Measurements from ENCODE around the gene ELAC2. TPM values are rescaled to one million over a fixed set of nuclear protein-coding genes. Genes with fewer than 3 reads are reported as not detected.
A peak's percentile ranks its signal among the peaks of the same experiment; 100 is the strongest.

Gene ELAC2, protein sequence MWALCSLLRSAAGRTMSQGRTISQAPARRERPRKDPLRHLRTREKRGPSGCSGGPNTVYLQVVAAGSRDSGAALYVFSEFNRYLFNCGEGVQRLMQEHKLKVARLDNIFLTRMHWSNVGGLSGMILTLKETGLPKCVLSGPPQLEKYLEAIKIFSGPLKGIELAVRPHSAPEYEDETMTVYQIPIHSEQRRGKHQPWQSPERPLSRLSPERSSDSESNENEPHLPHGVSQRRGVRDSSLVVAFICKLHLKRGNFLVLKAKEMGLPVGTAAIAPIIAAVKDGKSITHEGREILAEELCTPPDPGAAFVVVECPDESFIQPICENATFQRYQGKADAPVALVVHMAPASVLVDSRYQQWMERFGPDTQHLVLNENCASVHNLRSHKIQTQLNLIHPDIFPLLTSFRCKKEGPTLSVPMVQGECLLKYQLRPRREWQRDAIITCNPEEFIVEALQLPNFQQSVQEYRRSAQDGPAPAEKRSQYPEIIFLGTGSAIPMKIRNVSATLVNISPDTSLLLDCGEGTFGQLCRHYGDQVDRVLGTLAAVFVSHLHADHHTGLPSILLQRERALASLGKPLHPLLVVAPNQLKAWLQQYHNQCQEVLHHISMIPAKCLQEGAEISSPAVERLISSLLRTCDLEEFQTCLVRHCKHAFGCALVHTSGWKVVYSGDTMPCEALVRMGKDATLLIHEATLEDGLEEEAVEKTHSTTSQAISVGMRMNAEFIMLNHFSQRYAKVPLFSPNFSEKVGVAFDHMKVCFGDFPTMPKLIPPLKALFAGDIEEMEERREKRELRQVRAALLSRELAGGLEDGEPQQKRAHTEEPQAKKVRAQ
- polyA plus RNA-seq (78.7 to 108 TPM (median 93.4 TPM) in 3 replicates), polyA minus RNA-seq (177 to 245 TPM (median 221 TPM) in 3 replicates)
- 13.4 TPM for polyA plus RNA-seq (2011; ENCODE audit: low read depth)
- polyA plus RNA-seq (2011; cell fraction: cytosol; rRNA removed) = 68.4 and 71.6 TPM in 2 replicates
- 176 and 200 TPM in 2 replicates for polyA plus RNA-seq (2011; cell fraction: nucleus; rRNA removed)
- 44.0 and 73.1 TPM in 2 replicates for polyA plus RNA-seq (2012; ENCODE audit: low replicate concordance)
- 71.6 TPM for polyA minus RNA-seq (2011; cell fraction: cytosol; rRNA and poly(A)+ RNA removed)
- polyA minus RNA-seq (2011; cell fraction: nucleus; rRNA and poly(A)+ RNA removed) = 146 and 157 TPM in 2 replicates

GRCh38 chr17:13017655-13018459 is at the start of gene ELAC2:
ELAC2 (minus strand) TSS chr17:13018027; CDS start chr17:13017947, 80 bp downstream.
- H3K36me3 ChIP-seq (ENCODE audit: control insufficient read depth in 2 of 2, extremely low read depth in 1 of 2, insufficient read depth in 2 of 2, low read length in 2 of 2) = peaks cover 19 to 21% of the 10 kb centered on the region in 2 experiments
- H3K79me2 ChIP-seq (ENCODE audit: control insufficient read depth, insufficient read depth, low read length) = peaks cover 25% of the 10 kb centered on the region
- no peaks in the 10 kb centered on the region for H3K9me3 ChIP-seq (ENCODE audit: control insufficient read depth, low read depth, low read length)
- peak within 1 kb of the TSS; percentile 80 to 91 (median 90) for H3K4me3 ChIP-seq (ENCODE audit: control insufficient read depth in 2 of 3, extremely low read depth in 1 of 3, insufficient read depth in 2 of 3, low read depth in 1 of 3, low read length in 3 of 3)
- peak within 1 kb of the TSS; percentile 95 for H2AFZ ChIP-seq (ENCODE audit: control insufficient read depth, low read length)
- H3K9me1 ChIP-seq (ENCODE audit: control insufficient read depth, extremely low read depth, insufficient read depth, low read length) = no peaks in the 10 kb centered on the region
- no peaks in the 10 kb centered on the region for H4K20me1 ChIP-seq (ENCODE audit: control insufficient read depth, extremely low read depth, insufficient read depth, low read length)
- H3K9ac ChIP-seq (ENCODE audit: control insufficient read depth, extremely low read depth, insufficient read depth, low read length) = peak within 1 kb of the TSS; percentile 92
- DNase-seq (ENCODE audit: low read depth, low spot score) (peak; percentile 91), FAIRE-seq (peak; percentile 88)
- peak within 1 kb of the TSS; percentile 91 for H3K4me2 ChIP-seq (ENCODE audit: control insufficient read depth, extremely low read depth, insufficient read depth, low read depth, low read length)
- no peaks in the 10 kb centered on the region for H3K27me3 ChIP-seq (ENCODE audit: control insufficient read depth, extremely low read depth, insufficient read depth, low read length)
- peak within 1 kb of the TSS; percentile 83 for H3K27ac ChIP-seq (ENCODE audit: control insufficient read depth, insufficient read depth, low read length)
- dilution Hi-C loops (cut with MboI; ENCODE audit: extremely low pct_ligation_motif_present, low sequenced_read_pairs) = no loop called here
- TF ChIP-seq EZH2 (IDR thresholded peaks at IDR 0.05; ENCODE audit: low read length) = no peak
- peak in 2 of 3 experiments; percentile 13 to 14 for TF ChIP-seq CTCF (optimal IDR thresholded peaks at IDR 0.05 in 1 of 3, IDR thresholded peaks at IDR 0.05 in 1 of 3, conservative IDR thresholded peaks at IDR 0.05 in 1 of 3; ENCODE audit: extremely low read depth in 1 of 3, insufficient read depth in 2 of 3, low read length in 3 of 3)
- H3K4me1 ChIP-seq (ENCODE audit: control insufficient read depth, extremely low read depth, insufficient read depth, low read length) = peaks cover 6% of the 10 kb centered on the region

DNA sequence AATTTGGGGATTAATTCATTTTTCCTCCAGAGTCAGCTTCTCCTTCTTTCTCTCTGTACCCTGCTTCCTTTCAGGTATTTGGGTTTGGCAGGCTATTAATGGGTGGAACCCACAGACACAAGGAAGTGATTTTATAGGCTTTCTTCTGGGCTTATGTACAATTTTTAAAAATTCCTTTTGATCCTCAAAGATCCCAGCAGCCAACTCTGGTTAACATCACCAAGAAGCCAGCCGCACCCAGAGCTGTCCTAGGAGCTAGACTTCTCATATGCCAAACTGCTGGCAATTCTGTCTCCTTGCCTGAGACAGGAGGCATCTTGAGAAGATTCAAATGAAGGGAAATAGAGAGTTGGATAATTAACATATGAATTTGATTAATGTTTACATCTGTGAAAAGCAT is 47.2 kb upstream of the ELAC2 start:
- Histone ChIP-seq H3K4me2 (ENCODE audit: control insufficient read depth, extremely low read depth, insufficient read depth, low read depth, low read length) (no peak overlapping the region), H4K20me1 (ENCODE audit: control insufficient read depth, extremely low read depth, insufficient read depth, low read length) (no peaks in the 10 kb centered on the region), H3K9me3 (ENCODE audit: control insufficient read depth, low read depth, low read length) (no peaks in the 10 kb centered on the region), H3K9me1 (ENCODE audit: control insufficient read depth, extremely low read depth, insufficient read depth, low read length) (no peaks in the 10 kb centered on the region), H3K27me3 (ENCODE audit: control insufficient read depth, extremely low read depth, insufficient read depth, low read length) (no peaks in the 10 kb centered on the region), H3K4me3 (ENCODE audit: control insufficient read depth in 2 of 3, extremely low read depth in 1 of 3, insufficient read depth in 2 of 3, low read depth in 1 of 3, low read length in 3 of 3) (no peak overlapping the region), H3K79me2 (ENCODE audit: control insufficient read depth, insufficient read depth, low read length) (no peaks in the 10 kb centered on the region), H3K4me1 (ENCODE audit: control insufficient read depth, extremely low read depth, insufficient read depth, low read length) (no peaks in the 10 kb centered on the region), H3K27ac (ENCODE audit: control insufficient read depth, insufficient read depth, low read length) (no peak overlapping the region), H3K36me3 (ENCODE audit: control insufficient read depth in 2 of 2, extremely low read depth in 1 of 2, insufficient read depth in 2 of 2, low read length in 2 of 2) (no peaks in the 10 kb centered on the region), H3K9ac (ENCODE audit: control insufficient read depth, extremely low read depth, insufficient read depth, low read length) (no peak overlapping the region), H2AFZ (ENCODE audit: control insufficient read depth, low read length) (no peak overlapping the region)
- TF ChIP-seq EZH2 (IDR thresholded peaks at IDR 0.05; ENCODE audit: low read length) = no peak
- TF ChIP-seq CTCF (optimal IDR thresholded peaks at IDR 0.05 in 1 of 3, IDR thresholded peaks at IDR 0.05 in 1 of 3, conservative IDR thresholded peaks at IDR 0.05 in 1 of 3; ENCODE audit: extremely low read depth in 1 of 3, insufficient read depth in 2 of 3, low read length in 3 of 3) = no peak
- DNase-seq (ENCODE audit: low read depth, low spot score) = no peak
- dilution Hi-C loops (cut with MboI; ENCODE audit: extremely low pct_ligation_motif_present, low sequenced_read_pairs) = no loop called here
- FAIRE-seq = no peak
